Heart left ventricle (tissue), 16 donors: Measurements from ENCODE around the gene LHX6. TPM values are rescaled to one million over a fixed set of nuclear protein-coding genes. Genes with fewer than 3 reads are reported as not detected.

Experiments
- ATAC-seq, 4 donors: fragments of 200-7000 bp; cut with Tn5 transposase; one replicate each; pipeline ENCODE4 v1.9.1; 2020 to 2022; ENCODE audit warnings: moderate library complexity in 4 of 4, mild to moderate bottlenecking in 3 of 4, moderate number of reproducible peaks in 1 of 4
- DNase-seq, 5 donors: peaks; one replicate each; pipeline ENCODE4 v3.0.0-alpha.2; 2020
- H3K27ac ChIP-seq, 12 donors: fragments of 200-600 bp; sonication (generic) in 4 of 12; one replicate each; pipeline versions ENCODE4 v1.5.0 to v1.8.0; 2016 to 2022; ENCODE audit warnings: mild to moderate bottlenecking in 2 of 12
- H3K27me3 ChIP-seq, 9 donors: fragments of 200-600 bp; sonication (generic) in 2 of 9; one replicate each; pipeline versions ENCODE4 v1.5.1 to v1.8.0; 2016 to 2022; ENCODE audit warnings: mild to moderate bottlenecking in 3 of 9
- H3K36me3 ChIP-seq, 9 donors: fragments of 200-600 bp; sonication (generic) in 2 of 9; one replicate each; pipeline versions ENCODE4 v1.5.0 to v1.8.0; 2018 to 2022; ENCODE audit warnings: mild to moderate bottlenecking in 2 of 9
- H3K4me1 ChIP-seq, 12 donors: fragments of 200-600 bp; sonication (generic) in 4 of 12; one replicate each; pipeline versions ENCODE4 v1.5.0 to v1.8.0; 2016 to 2022; ENCODE audit warnings: mild to moderate bottlenecking in 3 of 12
- H3K4me3 ChIP-seq, 12 donors: fragments of 200-600 bp; sonication (generic) in 4 of 12; one replicate each; pipeline versions ENCODE4 v1.5.0 to v1.8.0; 2017 to 2022; ENCODE audit warnings: mild to moderate bottlenecking in 9 of 12, moderate library complexity in 4 of 12
- H3K9me3 ChIP-seq, 12 donors: fragments of 200-600 bp; sonication (generic) in 4 of 12; one replicate each; pipeline versions ENCODE4 v1.5.0 to v1.8.0; 2016 to 2022; ENCODE audit warnings: mild to moderate bottlenecking in 1 of 12
- CTCF ChIP-seq, 12 donors: fragments of 200-600 bp; sonication (generic) in 4 of 12; IDR thresholded peaks; one replicate each; pipeline versions ENCODE4 v1.5.0 to v1.8.0; 2018 to 2022; ENCODE audit warnings: antibody characterized with exemption in 12 of 12, mild to moderate bottlenecking in 5 of 12
- POLR2A ChIP-seq, 2 donors: fragments of 450-650 bp; IDR thresholded peaks; one replicate each; pipeline ENCODE4 v1.6.1; 2017; ENCODE audit warnings: antibody characterized with exemption in 2 of 2, mild to moderate bottlenecking in 2 of 2, moderate library complexity in 2 of 2
- WGBS, 4 donors: extraction: QIAGEN DNeasy Blood & Tissue Kit in 2 of 4; methylation state at CpG; one replicate each; pipeline versions ENCODE4 v1.1.5 to v1.1.7; 2013 to 2018; 5-methylcytosine and 5-hydroxymethylcytosine counted together
- intact Hi-C, 10 donors: fragments of 100-400 bp; cut with DNase I; formaldehyde crosslinking; loops; one replicate each; pipeline versions ENCODE4 v1.11.1 to v1.14.2; 2022
- polyA plus RNA-seq, 2 donors: library from polyadenylated mRNA; stranded (reverse); fragments of 200-250 nt; gene quantifications; one replicate each; pipeline ENCODE4 v1.2.3, GENCODE V29; 2013
- total RNA-seq, 9 donors: library from RNA; depleted of rRNA in 2 of 9; stranded (reverse); fragments of >200 nt in 2 of 9; fragmentation: NEBNext Ultra II Directional in 3 of 9; extraction: Animal tissue kit (Norgen Biotek cat#: 25700) in 3 of 9; gene quantifications; one replicate each; pipeline versions ENCODE4 v1.1.0 to v1.2.4, GENCODE V29; 2016 to 2023
- donor health status: ischemic (EF 13 %, LVEDD 7.1; RV severe dilation, severe dysfunction).
- donor health status: healthy with polysubstance abuse.
- donor health status: DM: no; HTN: yes; CAD: no.
- donor health status: DM: no; HTN: no; CAD: no.
- donor health status: ischemic (EF 25% LVEDD 6.9; RV normal size, moderate dysfunction).
- donor health status: ischemic (EF 25% LVEDD 5.7; RV mildly dilated, moderate dysfunction).
- donor health status: healthy.
- donor health status: DM: yes; HTN: yes; CAD: no.
- donor health status: ischemic (EF 35%, LVEDD 5.7; RV mildly dilated, moderate dysfunction).
- donor health status: nonischemic (EF 11% LVEDD 7.7; RV severe dilation, severe dysfunction).
- donor health status: DM: yes; HTN: yes; CAD: no.
- donor health status: PGD.
- donor health status: ischemic (EF 29% LVEDD 5.4; RV normal size, mild dysfunction).
- donor health status: nonischemic (EF 23%, LVEDD 6.1; RV moderate dilation, normal function).

Gene LHX6
- total and polyA plus RNA-seq, 11 donors, result 2.9 to 11.2 (median 6.5) TPM

- Histone ChIP-seq H3K4me3 (no peak overlapping the region), H3K27ac (no peak overlapping the region), H3K36me3 (peaks cover 0 to 100% (median 91%) of the 10 kb centered on the region in 9 donors), H3K27me3 (no peaks in the 10 kb centered on the region), H3K4me1 (peaks cover 0 to 14% (median under 1%) of the 10 kb centered on the region in 12 donors), H3K9me3 (no peaks in the 10 kb centered on the region)
- DNase-seq (no peak), ATAC-seq (no peak)
- TF ChIP-seq POLR2A (IDR thresholded peaks at IDR 0.05) (no peak), CTCF (IDR thresholded peaks at IDR 0.05) (no peak)
- WGBS, 4 donors, result 88 to 92% (median 91%) methylated on average over 3 of the region's 3 CpGs
- intact Hi-C loops, result no loop called here
These were observed 15.6 kb upstream of the LHX6 start for GRCh38 chr9:122244349-122244748.

GRCh38 chr9:122239722-122240121 is 11.0 kb upstream of the LHX6 start:
- no peaks in the 10 kb centered on the region for H3K27me3 ChIP-seq
- H3K9me3 ChIP-seq, result no peaks in the 10 kb centered on the region
- peaks cover 0 to 68% (median 64%) of the 10 kb centered on the region in 9 donors for H3K36me3 ChIP-seq
- DNase-seq (peak in 2 of 5 donors; percentile 62 to 68), ATAC-seq (peak; percentile 85 to 98 (median 94))
- 55 to 64% (median 60%) methylated on average over 5 of the region's 5 CpGs for WGBS, 4 donors
- no peak for TF ChIP-seq POLR2A (IDR thresholded peaks at IDR 0.05)
- no peak for TF ChIP-seq CTCF (IDR thresholded peaks at IDR 0.05)
- no peak overlapping the region for H3K4me3 ChIP-seq
- H3K27ac ChIP-seq, result no peak overlapping the region
- H3K4me1 ChIP-seq, result peaks cover 0 to 8% (median 0%) of the 10 kb centered on the region in 12 donors
- intact Hi-C loops, result no loop called here

- Histone ChIP-seq H3K27me3 (peaks cover 0 to 12% (median 0%) of the 10 kb centered on the region in 9 donors), H3K27ac (no peak overlapping the region), H3K36me3 (peaks cover 0 to 38% (median 33%) of the 10 kb centered on the region in 9 donors), H3K9me3 (no peaks in the 10 kb centered on the region), H3K4me1 (peaks cover 0 to 8% (median 0%) of the 10 kb centered on the region in 12 donors), H3K4me3 (no peak overlapping the region)
- 83 to 88% (median 85%) methylated on average over 10 of the region's 10 CpGs for WGBS, 4 donors
- TF ChIP-seq CTCF (IDR thresholded peaks at IDR 0.05) (no peak), POLR2A (IDR thresholded peaks at IDR 0.05) (no peak)
- intact Hi-C loops, result no loop called here
- no peak for ATAC-seq
- no peak for DNase-seq
These were observed 7.9 kb upstream of the LHX6 start for GRCh38 chr9:122236681-122237080.

- Histone ChIP-seq H3K4me3 (no peak overlapping the region), H3K36me3 (peaks cover 0 to 13% (median 8%) of the 10 kb centered on the region in 9 donors), H3K4me1 (no peaks in the 10 kb centered on the region), H3K9me3 (no peaks in the 10 kb centered on the region), H3K27me3 (peaks cover 0 to 37% (median 22%) of the 10 kb centered on the region in 9 donors), H3K27ac (no peak overlapping the region)
- TF ChIP-seq CTCF (IDR thresholded peaks at IDR 0.05), result no peak
- TF ChIP-seq POLR2A (IDR thresholded peaks at IDR 0.05), result no peak
- ATAC-seq (no peak), DNase-seq (no peak)
- WGBS, 4 donors, result 83 to 86% (median 86%) methylated on average over 7 of the region's 7 CpGs
- intact Hi-C loops, result no loop called here
These were observed 5.4 kb upstream of the LHX6 start for GRCh38 chr9:122234022-122234748.
